LNCAP (cell line): ENCODE results near the gene RFX7.

Experiments used
- TF ChIP-seq, protein P1 (sequence below): fragments of 450-650 bp; IDR thresholded peaks from 2 replicates; pipeline ENCODE4 v1.5.1; 2017; ENCODE audit warnings: mild to moderate bottlenecking

Gene RFX7

GRCh38 chr15:56059716-56060115 lies 184.0 kb downstream of the RFX7 start:
- TF ChIP-seq, protein P1, sequence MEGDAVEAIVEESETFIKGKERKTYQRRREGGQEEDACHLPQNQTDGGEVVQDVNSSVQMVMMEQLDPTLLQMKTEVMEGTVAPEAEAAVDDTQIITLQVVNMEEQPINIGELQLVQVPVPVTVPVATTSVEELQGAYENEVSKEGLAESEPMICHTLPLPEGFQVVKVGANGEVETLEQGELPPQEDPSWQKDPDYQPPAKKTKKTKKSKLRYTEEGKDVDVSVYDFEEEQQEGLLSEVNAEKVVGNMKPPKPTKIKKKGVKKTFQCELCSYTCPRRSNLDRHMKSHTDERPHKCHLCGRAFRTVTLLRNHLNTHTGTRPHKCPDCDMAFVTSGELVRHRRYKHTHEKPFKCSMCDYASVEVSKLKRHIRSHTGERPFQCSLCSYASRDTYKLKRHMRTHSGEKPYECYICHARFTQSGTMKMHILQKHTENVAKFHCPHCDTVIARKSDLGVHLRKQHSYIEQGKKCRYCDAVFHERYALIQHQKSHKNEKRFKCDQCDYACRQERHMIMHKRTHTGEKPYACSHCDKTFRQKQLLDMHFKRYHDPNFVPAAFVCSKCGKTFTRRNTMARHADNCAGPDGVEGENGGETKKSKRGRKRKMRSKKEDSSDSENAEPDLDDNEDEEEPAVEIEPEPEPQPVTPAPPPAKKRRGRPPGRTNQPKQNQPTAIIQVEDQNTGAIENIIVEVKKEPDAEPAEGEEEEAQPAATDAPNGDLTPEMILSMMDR: no peak

- TF ChIP-seq, protein P1: no peak
Measured at GRCh38 chr15:56058986-56059385, 184.7 kb downstream of the RFX7 start.

DNA sequence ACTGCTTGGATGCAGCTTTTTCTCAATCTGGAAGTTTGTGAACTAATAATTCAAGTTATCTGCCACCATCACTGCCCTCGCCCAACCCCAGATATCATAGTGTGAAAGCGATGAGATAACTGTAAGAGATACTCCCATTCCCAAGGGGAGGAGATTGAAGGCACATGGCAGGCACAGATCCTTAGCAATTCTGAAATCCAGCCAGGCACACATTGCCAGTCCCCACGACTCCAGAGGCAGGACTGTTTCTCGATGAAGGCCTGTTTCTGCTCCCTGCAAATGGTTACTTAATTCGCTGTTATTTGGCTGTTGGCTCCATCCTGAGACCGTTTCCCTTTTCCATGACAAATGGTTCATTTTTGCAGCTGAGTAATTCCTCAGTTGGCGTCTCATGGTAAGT lies 187.1 kb downstream of the RFX7 start:
- TF ChIP-seq, protein P1: no peak

GRCh38 chr15:56053046-56053400 lies 190.7 kb downstream of the RFX7 start:
- TF ChIP-seq, protein P1: no peak

DNA sequence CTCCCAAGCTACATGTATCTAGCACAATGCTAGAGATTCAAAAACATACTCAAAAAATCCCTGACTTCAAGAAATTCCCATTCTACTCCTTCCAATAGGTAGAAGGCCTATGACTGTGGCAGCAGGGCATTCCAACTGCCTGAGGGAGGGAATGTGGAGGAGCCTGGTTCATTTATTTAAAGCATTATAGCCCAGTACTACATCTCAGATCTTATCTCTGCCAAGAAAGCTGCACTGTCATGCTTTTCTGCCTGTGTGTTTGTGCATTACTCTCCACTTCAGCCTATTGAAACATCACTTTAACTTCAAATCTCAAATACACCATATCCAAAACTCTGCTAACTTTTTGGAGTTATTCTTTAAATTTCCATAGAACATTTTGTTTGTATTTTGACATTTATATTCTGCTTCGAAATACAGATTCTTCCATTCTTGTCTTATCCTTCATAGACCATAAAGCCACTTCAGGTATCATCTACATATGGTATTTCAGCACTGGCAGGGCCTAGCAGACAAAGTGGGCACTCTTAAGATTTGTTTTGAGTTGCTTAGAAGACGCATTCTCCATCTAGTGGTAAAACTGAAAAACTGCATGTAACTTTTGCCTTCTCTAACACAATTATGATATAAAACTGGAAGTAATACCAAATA lies 191.2 kb downstream of the RFX7 start:
- TF ChIP-seq, protein P1: peak; percentile 77

DNA sequence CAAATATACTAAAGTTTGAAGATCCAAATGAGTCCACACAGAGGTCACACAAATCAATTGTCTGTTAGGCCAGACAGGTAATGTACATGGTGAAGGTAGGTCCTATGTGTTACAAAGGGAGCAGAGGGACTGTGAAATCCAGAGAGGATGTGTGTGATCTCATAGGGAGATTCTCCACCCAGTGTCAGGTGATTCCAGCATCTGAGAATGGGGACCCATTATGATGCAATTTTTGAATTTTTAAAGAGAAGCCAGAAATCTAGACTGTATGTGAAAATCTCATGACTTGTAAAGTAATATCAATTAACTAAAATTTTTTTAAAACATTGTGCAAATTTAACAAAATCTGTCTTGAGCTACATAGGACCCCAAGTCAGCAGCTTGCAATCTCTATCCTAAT lies 192.0 kb downstream of the RFX7 start:
- TF ChIP-seq, protein P1: no peak

- TF ChIP-seq, protein P1: no peak
Measured at GRCh38 chr15:56049577-56049976, 194.1 kb downstream of the RFX7 start.

- TF ChIP-seq, protein P1: no peak
Measured at GRCh38 chr15:56047354-56047753, 196.3 kb downstream of the RFX7 start.
